ENCODE measurements around the gene PEX13. TPM values are rescaled to one million over a fixed set of nuclear protein-coding genes. Genes with fewer than 3 reads are reported as not detected.

The PEX13 gene
- total RNA-seq, 1 experiment from 2014 or later, result 22.4 TPM

- Histone ChIP-seq H4K91ac (ENCODE audit: insufficient read length, low read depth, low read length) (no peak overlapping the region), H3K56ac (ENCODE audit: insufficient read length, low read depth, low read length) (no peak overlapping the region), H3K4me2 (ENCODE audit: insufficient read depth, insufficient read length, low read length) (no peak overlapping the region), H3K9ac (ENCODE audit: extremely low read depth, insufficient read length, low read length) (no peak overlapping the region), H2BK120ac (ENCODE audit: low read depth, low read length, poor library complexity, severe bottlenecking) (no peak overlapping the region), H2AFZ (ENCODE audit: low read length) (no peak overlapping the region), H2BK20ac (ENCODE audit: low read depth, low read length, poor library complexity, severe bottlenecking) (no peak overlapping the region), H3K9me3 (ENCODE audit: control insufficient read depth, low read depth, low read length) (no peaks in the 10 kb centered on the region), H4K20me1 (ENCODE audit: control insufficient read depth, insufficient read depth, insufficient read length) (no peaks in the 10 kb centered on the region), H3K4ac (ENCODE audit: low read depth, low read length) (no peak overlapping the region), H2BK5ac (ENCODE audit: insufficient read length, low read length) (no peak overlapping the region), H3K23me2 (ENCODE audit: insufficient read length, low read depth, low read length, poor library complexity, severe bottlenecking) (no peaks in the 10 kb centered on the region), H3K23ac (ENCODE audit: insufficient read length, low read depth, low read length) (no peak overlapping the region), H4K8ac (replicated peaks; ENCODE audit: insufficient read length, low read depth, low read length) (no peak overlapping the region), H3K27ac (ENCODE audit: insufficient read length, low read depth, low read length) (no peak overlapping the region), H3K14ac (ENCODE audit: insufficient read depth, low read length) (no peak overlapping the region), H3K4me1 (ENCODE audit: insufficient read depth, low read length) (no peaks in the 10 kb centered on the region), H2BK12ac (ENCODE audit: insufficient read length, low read depth, low read length) (no peak overlapping the region), H3K18ac (ENCODE audit: insufficient read length, low read depth, low read length) (no peak overlapping the region), H3T11ph (ENCODE audit: low read length) (no peak overlapping the region), H2BK15ac (ENCODE audit: low read depth, low read length) (no peak overlapping the region), H3K79me2 (ENCODE audit: insufficient read depth, low read length) (no peaks in the 10 kb centered on the region), H3K27me3 (ENCODE audit: insufficient read depth, low read length) (no peaks in the 10 kb centered on the region), H4K5ac (ENCODE audit: insufficient read length, low read depth, low read length) (no peak overlapping the region), H3K79me1 (ENCODE audit: insufficient read depth, low read depth, low read length, poor library complexity, severe bottlenecking) (no peaks in the 10 kb centered on the region), H2AK5ac (ENCODE audit: insufficient read length, low read length) (no peak overlapping the region)
- Mint-ChIP-seq H3K9me3 (no peaks in the 10 kb centered on the region), H3K27ac (no peak overlapping the region), H3K36me3 (ENCODE audit: insufficient read depth in 1 of 3, low read depth in 3 of 3) (peaks cover 2 to 49% (median 35%) of the 10 kb centered on the region in 3 experiments; a peak in 6 of 7 replicates), H3K4me1 (no peaks in the 10 kb centered on the region), H3K27me3 (ENCODE audit: low read depth) (no peaks in the 10 kb centered on the region), H3K4me3 (no peak overlapping the region)
- whole genome bisulfite sequencing (ENCODE audit: extremely low coverage, insufficient read length, low lambda C conversion rate), result no CpG with 5 or more reads among the region's 1 CpG
- TF ChIP-seq, protein P1, sequence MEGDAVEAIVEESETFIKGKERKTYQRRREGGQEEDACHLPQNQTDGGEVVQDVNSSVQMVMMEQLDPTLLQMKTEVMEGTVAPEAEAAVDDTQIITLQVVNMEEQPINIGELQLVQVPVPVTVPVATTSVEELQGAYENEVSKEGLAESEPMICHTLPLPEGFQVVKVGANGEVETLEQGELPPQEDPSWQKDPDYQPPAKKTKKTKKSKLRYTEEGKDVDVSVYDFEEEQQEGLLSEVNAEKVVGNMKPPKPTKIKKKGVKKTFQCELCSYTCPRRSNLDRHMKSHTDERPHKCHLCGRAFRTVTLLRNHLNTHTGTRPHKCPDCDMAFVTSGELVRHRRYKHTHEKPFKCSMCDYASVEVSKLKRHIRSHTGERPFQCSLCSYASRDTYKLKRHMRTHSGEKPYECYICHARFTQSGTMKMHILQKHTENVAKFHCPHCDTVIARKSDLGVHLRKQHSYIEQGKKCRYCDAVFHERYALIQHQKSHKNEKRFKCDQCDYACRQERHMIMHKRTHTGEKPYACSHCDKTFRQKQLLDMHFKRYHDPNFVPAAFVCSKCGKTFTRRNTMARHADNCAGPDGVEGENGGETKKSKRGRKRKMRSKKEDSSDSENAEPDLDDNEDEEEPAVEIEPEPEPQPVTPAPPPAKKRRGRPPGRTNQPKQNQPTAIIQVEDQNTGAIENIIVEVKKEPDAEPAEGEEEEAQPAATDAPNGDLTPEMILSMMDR (conservative IDR thresholded peaks at IDR 0.05), result no peak
- no peak for DNase-seq
Measured at GRCh38 chr2:61074100-61074499, 56.6 kb downstream of the PEX13 start.

All from H9 (cell line).